IMR-90 (cell line): Measurements from ENCODE around the gene NRAS. TPM values are rescaled to one million over a fixed set of nuclear protein-coding genes. Genes with fewer than 3 reads are reported as not detected.

ENCODE experiments used
- ATAC-seq: fragments of 200-7000 bp; cut with Tn5 transposase; 2 replicates; pipeline ENCODE4 v1.9.1; 2020; ENCODE audit warnings: low read depth, mild to moderate bottlenecking, moderate library complexity
- BruUV-seq: library from RNA; stranded (reverse); fragments of 400-500 nt; replicated peaks from 2 replicates; lab custom pipeline; 2021; lab: Mats Ljungman, UMichigan
- CTCF ChIA-PET: fragments of 300-600 bp; formaldehyde crosslinking; extraction: SDS; loops from one replicate; lab custom pipeline; 2021; ENCODE audit warnings: antibody characterized with exemption; lab: Yijun Ruan, JAX
- POLR2A ChIA-PET: fragments of 300-600 bp; sonication (Branson Sonifier 250); formaldehyde crosslinking; loops from one replicate; lab custom pipeline; 2022; ENCODE audit warnings: antibody characterized with exemption; ENCODE audit not compliant: unreplicated experiment; lab: Charles Lee
- DNase-seq: peaks from one replicate; pipeline ENCODE4 v3.0.0; 2013
- H2AFZ ChIP-seq: replicated peaks from 2 replicates; pipeline ENCODE3; 2013; ENCODE audit warnings: low read length, mild to moderate bottlenecking; ENCODE audit not compliant: poor library complexity
- H2AK5ac ChIP-seq: 2 replicates; pipeline ENCODE4 v1.6.1; 2013; ENCODE audit warnings: low read depth, low read length, inconsistent platforms
- H2AK9ac ChIP-seq: replicated peaks from 2 replicates; pipeline ENCODE3; 2013; ENCODE audit warnings: mild to moderate bottlenecking, low read depth, low read length, moderate library complexity; ENCODE audit not compliant: poor library complexity
- H2BK120ac ChIP-seq: 2 replicates; pipeline ENCODE4 v1.6.1; 2013; ENCODE audit warnings: low read depth, low read length, inconsistent platforms
- H2BK15ac ChIP-seq: 3 replicates; pipeline ENCODE4 v1.6.1; 2013; ENCODE audit warnings: low read depth, low read length, inconsistent platforms
- H2BK20ac ChIP-seq: 2 replicates; pipeline ENCODE4 v1.6.1; 2013; ENCODE audit warnings: low read depth, mild to moderate bottlenecking, inconsistent platforms, low read length, moderate library complexity
- H2BK5ac ChIP-seq: 2 replicates; pipeline ENCODE4 v1.6.1; 2013; ENCODE audit warnings: mild to moderate bottlenecking, low read depth, low read length, inconsistent platforms; ENCODE audit not compliant: poor library complexity, severe bottlenecking
- H3K14ac ChIP-seq: replicated peaks from 2 replicates; pipeline ENCODE4 v1.6.1; 2013; ENCODE audit warnings: low read depth, low read length, inconsistent platforms
- H3K18ac ChIP-seq: 2 replicates; pipeline ENCODE4 v1.6.1; 2013; ENCODE audit warnings: low read depth, low read length, control low read depth
- H3K23ac ChIP-seq: 2 replicates; pipeline ENCODE4 v1.6.1; 2013; ENCODE audit warnings: low read depth, low read length, inconsistent platforms
- H3K27ac ChIP-seq: 2 replicates; pipeline ENCODE4 v1.5.1; 2013; ENCODE audit warnings: mild to moderate bottlenecking, control low read depth, low read length; ENCODE audit not compliant: insufficient read depth
- H3K27me3 ChIP-seq: 2 replicates; pipeline ENCODE4 v1.6.1; 2013; ENCODE audit warnings: low read length; ENCODE audit not compliant: control insufficient read depth, insufficient read depth
- H3K36me3 ChIP-seq: 2 replicates; pipeline ENCODE4 v1.6.1; 2013; ENCODE audit warnings: low read length, mixed read lengths; ENCODE audit not compliant: control insufficient read depth, insufficient read depth
- H3K4ac ChIP-seq: 2 replicates; pipeline ENCODE4 v1.6.1; 2013; ENCODE audit warnings: low read depth, low read length, inconsistent platforms
- H3K4me1 ChIP-seq: 2 replicates; pipeline ENCODE4 v1.6.1; 2013; ENCODE audit warnings: low read length, mixed read lengths; ENCODE audit not compliant: control insufficient read depth, insufficient read depth
- H3K4me2 ChIP-seq: 2 replicates; pipeline ENCODE4 v1.6.1; 2013; ENCODE audit warnings: low read depth, mild to moderate bottlenecking, control low read depth, low read length, moderate library complexity
- H3K4me3 ChIP-seq: 2 replicates; pipeline ENCODE4 v1.5.1; 2013; ENCODE audit warnings: low read depth, mild to moderate bottlenecking, control low read depth, low read length, moderate library complexity; ENCODE audit not compliant: insufficient read depth
- H3K56ac ChIP-seq: 2 replicates; pipeline ENCODE4 v1.6.1; 2013; ENCODE audit warnings: low read length, inconsistent platforms; ENCODE audit not compliant: insufficient read depth; ENCODE audit errors: extremely low read depth
- H3K79me1 ChIP-seq, 2 experiments: 2 replicates each; pipeline ENCODE4 v1.6.1; 2013; ENCODE audit warnings: low read length in 2 of 2, inconsistent platforms in 1 of 2, low read depth in 1 of 2
- H3K9ac ChIP-seq: 2 replicates; pipeline ENCODE4 v1.6.1; 2013; ENCODE audit warnings: low read depth, low read length, control low read depth
- H3K9me1 ChIP-seq: 2 replicates; pipeline ENCODE4 v1.6.1; 2013; ENCODE audit warnings: low read length, inconsistent platforms; ENCODE audit not compliant: insufficient read depth
- H3K9me3 ChIP-seq: 2 replicates; pipeline ENCODE4 v1.6.1; 2013; ENCODE audit warnings: low read length; ENCODE audit not compliant: control insufficient read depth, insufficient read depth
- H4K20me1 ChIP-seq: 2 replicates; pipeline ENCODE4 v1.6.1; 2013; ENCODE audit warnings: low read length, inconsistent platforms; ENCODE audit not compliant: insufficient read depth
- H4K5ac ChIP-seq: 2 replicates; pipeline ENCODE4 v1.6.1; 2013; ENCODE audit warnings: mild to moderate bottlenecking, low read depth, low read length, control low read depth
- H4K8ac ChIP-seq, 2 experiments: 2 replicates each; pipeline ENCODE4 v1.6.1; 2013; ENCODE audit warnings: low read depth in 2 of 2, low read length in 2 of 2, control low read depth in 1 of 2, inconsistent platforms in 1 of 2
- H4K91ac ChIP-seq: 2 replicates; pipeline ENCODE4 v1.6.1; 2013; ENCODE audit warnings: low read depth, low read length, inconsistent platforms; ENCODE audit not compliant: insufficient read depth
- BHLHE40 ChIP-seq: fragments of 150-350 bp; IDR thresholded peaks from 2 replicates; pipeline ENCODE4 v1.6.1; 2016; ENCODE audit warnings: mild to moderate bottlenecking, low read depth, low read length
- CEBPB ChIP-seq: IDR thresholded peaks from 2 replicates; pipeline ENCODE4 v1.6.1; 2012; ENCODE audit warnings: low read depth, low read length, improper control_type of control experiment
- FOS ChIP-seq: fragments of 150-350 bp; IDR thresholded peaks from 2 replicates; pipeline ENCODE4 v1.6.1; 2016; ENCODE audit warnings: low read depth, low read length
- MAFK ChIP-seq: IDR thresholded peaks from 2 replicates; pipeline ENCODE4 v1.6.1; 2012; ENCODE audit warnings: low read depth, low read length, improper control_type of control experiment
- MAZ ChIP-seq: IDR thresholded peaks from 2 replicates; pipeline ENCODE4 v1.6.1; 2012; ENCODE audit warnings: low read depth, mild to moderate bottlenecking, low read length, improper control_type of control experiment, moderate library complexity, borderline replicate concordance
- NFE2L2 ChIP-seq: fragments of 150-350 bp; IDR thresholded peaks from 2 replicates; pipeline ENCODE4 v1.6.1; 2016; ENCODE audit warnings: low read depth, mild to moderate bottlenecking, low read length
- POLR2A ChIP-seq: IDR thresholded peaks from 2 replicates; pipeline ENCODE4 v1.6.1; 2012; ENCODE audit warnings: mild to moderate bottlenecking, low read depth, low read length
- RAD21 ChIP-seq: IDR thresholded peaks from 2 replicates; pipeline ENCODE4 v1.6.1; 2012; ENCODE audit warnings: low read length, improper control_type of control experiment
- RCOR1 ChIP-seq: IDR thresholded peaks from 2 replicates; pipeline ENCODE4 v1.6.1; 2012; ENCODE audit warnings: mild to moderate bottlenecking, low read length, improper control_type of control experiment; ENCODE audit not compliant: insufficient replicate concordance
- RFX5 ChIP-seq: IDR thresholded peaks from 2 replicates; pipeline ENCODE4 v1.8.0; 2012; ENCODE audit warnings: low read depth, mild to moderate bottlenecking, low read length, moderate library complexity
- SMC3 ChIP-seq: fragments of 150-350 bp; IDR thresholded peaks from 2 replicates; pipeline ENCODE4 v1.6.1; 2016; ENCODE audit warnings: low read depth, mild to moderate bottlenecking, antibody characterized with exemption, low read length, moderate library complexity
- WGBS, 2 experiments: methylation state at CpG; one replicate each; pipeline versions ENCODE4 v1.1.5 to v1.1.7; 2013; ENCODE audit warnings: missing lambda C conversion rate in 2 of 2; ENCODE audit not compliant: insufficient read length in 1 of 2; ENCODE audit errors: extremely low coverage in 2 of 2; 5-methylcytosine and 5-hydroxymethylcytosine counted together
- dilution Hi-C: fragments of 300-500 bp; cut with HindIII; formaldehyde crosslinking; loops from one replicate; pipeline ENCODE4 v1.14.3; 2018; ENCODE audit warnings: low sequenced_read_pairs; ENCODE audit not compliant: unreplicated experiment
- in situ Hi-C: fragments of 300-500 bp; cut with MboI; formaldehyde crosslinking; loops from 3 replicates; pipeline ENCODE4 v1.14.3; 2019; ENCODE audit warnings: low sequenced_read_pairs, inconsistent platforms, mixed read lengths
- intact Hi-C: fragments of 100-400 bp; cut with micrococcal nuclease; formaldehyde crosslinking; loops from 2 replicates; pipeline ENCODE4 v1.10.0; 2022
- polyA plus RNA-seq, 3 experiments: library from polyadenylated mRNA; depleted of rRNA; stranded (reverse); fragments of >200 nt; gene quantifications; 2 replicates each; pipeline ENCODE4 v1.2.3, GENCODE V29; 2012; ENCODE audit warnings: low replicate concordance in 1 of 3
- total RNA-seq: library from RNA; depleted of rRNA; stranded (reverse); fragments of >200 nt; gene quantifications from 2 replicates; pipeline ENCODE4 v1.2.3, GENCODE V29; 2012
- TF ChIP-seq, protein P1 (sequence below): fragments of 150-350 bp; IDR thresholded peaks from 2 replicates; pipeline ENCODE4 v1.6.1; 2017; ENCODE audit warnings: mild to moderate bottlenecking, antibody characterized with exemption, low read length, low read depth
- TF ChIP-seq, protein P2 (sequence below): fragments of 150-350 bp; IDR thresholded peaks from 2 replicates; pipeline ENCODE4 v1.6.1; 2016; ENCODE audit warnings: low read depth, mild to moderate bottlenecking, low read length, moderate library complexity, borderline replicate concordance
- TF ChIP-seq, protein P3 (sequence below): conservative IDR thresholded peaks from 2 replicates; pipeline ENCODE4 v1.5.1; 2012; ENCODE audit warnings: mild to moderate bottlenecking, low read depth, low read length, improper control_type of control experiment

NRAS gene
- total and polyA plus RNA-seq, 2 of the 4 experiments (the other 2 are of a cell fraction) = 27.4 to 85.9 TPM

DNA sequence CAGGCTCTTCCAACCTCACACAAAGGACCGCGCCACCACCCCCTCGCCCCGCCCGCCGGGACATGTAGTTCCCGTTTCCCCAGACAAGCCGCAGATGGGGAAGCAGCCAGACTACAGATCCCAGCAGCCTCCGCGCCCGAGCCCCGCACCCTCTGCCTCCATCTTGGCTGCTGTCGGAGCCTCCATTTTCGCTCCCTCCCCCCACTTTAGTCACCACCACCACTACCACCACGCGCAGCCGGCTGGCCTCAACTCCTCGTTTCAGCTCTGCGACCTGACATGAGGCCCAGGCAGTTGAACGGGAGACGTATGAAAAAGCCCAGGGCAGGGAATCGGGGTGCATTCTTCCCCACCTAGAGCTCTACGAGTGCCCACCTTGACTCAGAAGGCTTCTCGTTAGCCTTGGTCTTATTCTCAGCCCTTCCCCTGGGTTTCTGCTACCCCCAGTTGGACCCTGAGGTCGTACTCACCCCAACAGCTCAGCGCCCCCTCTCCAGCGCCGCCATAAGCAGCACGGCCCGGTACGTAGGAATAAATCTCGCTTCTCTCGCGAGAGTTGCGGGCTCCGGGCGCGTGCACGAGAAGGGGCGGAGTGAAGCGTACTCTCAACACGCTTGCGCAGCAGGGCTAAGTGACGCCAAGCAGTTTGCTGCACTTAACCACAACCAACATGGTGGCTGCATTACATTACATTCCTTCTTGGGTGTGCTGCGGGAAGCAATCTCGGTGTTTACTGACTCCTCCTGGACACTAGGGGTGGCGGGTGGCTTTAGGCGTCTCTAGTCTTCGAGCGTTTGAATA lies 41.1 kb upstream of the NRAS start, which contains the start of gene CSDE1:
TSS of gene CSDE1 (minus strand) at position 530 of the 801 bp plus-strand sequence. CDS start 18,094 bp downstream, outside the sequence.
- Histone ChIP-seq H2BK5ac (peak within 1 kb of the TSS; percentile 86), H3K4me1 (peaks cover 2% of the 10 kb centered on the region; the same call in 1 of the 2 replicates), H2AFZ (peak within 1 kb of the TSS; percentile 89), H3K9me3 (no peaks in the 10 kb centered on the region), H3K4me3 (peak within 1 kb of the TSS; percentile 67), H3K4ac (peak within 1 kb of the TSS; percentile 96), H2AK5ac (peak within 1 kb of the TSS; percentile 94), H3K27me3 (no peaks in the 10 kb centered on the region), H3K18ac (peak within 1 kb of the TSS; percentile 74), H2AK9ac (peak within 1 kb of the TSS; percentile 95), H3K9ac (peak within 1 kb of the TSS; percentile 93), H3K27ac (peak within 1 kb of the TSS; percentile 89), H2BK15ac (no peak within 1 kb of the TSS), H3K36me3 (no peaks in the 10 kb centered on the region), H4K5ac (peak within 1 kb of the TSS; percentile 89), H3K9me1 (no peaks in the 10 kb centered on the region), H3K23ac (peak within 1 kb of the TSS; percentile 93), H2BK20ac (no peak within 1 kb of the TSS; the same call in 1 of the 2 replicates), H3K4me2 (peak within 1 kb of the TSS; percentile 86), H4K20me1 (peaks cover 51% of the 10 kb centered on the region), H3K79me1 (peaks cover 0 to 13% of the 10 kb centered on the region in 2 experiments; a peak in 2 of 4 replicates), H4K8ac (peak within 1 kb of the TSS; percentile 89 to 98), H3K56ac (peak within 1 kb of the TSS; percentile 98), H4K91ac (peak within 1 kb of the TSS; percentile 96), H3K14ac (peak within 1 kb of the TSS; percentile 99), H2BK120ac (peak within 1 kb of the TSS; percentile 71)
- ChIA-PET POLR2A (no interaction called here), CTCF (no interaction called here)
- in situ Hi-C loops = no loop called here
- dilution Hi-C loops = no loop called here
- BruUV-seq = no TSS peak
- DNase-seq (peak; percentile 99), ATAC-seq (peak; percentile 93)
- intact Hi-C loops = loop anchor here (1.0 to 5.0 kb wide), 3 partner anchors 23 to 780 kb away; partner anchors contain the start of genes NRAS, OLFML3 and SIKE1
- 0% methylated on average over 8 of the region's 50 CpGs; no CpG with 5 or more reads in 1 of the 2 experiments for WGBS, 2 experiments
- TF ChIP-seq RFX5 (no peak), MAFK (no peak), BHLHE40 (peak; percentile 83), NFE2L2 (no peak), SMC3 (no peak), MAZ (peak; percentile 80; the same call in 1 of the 2 replicates), RAD21 (peak; percentile 49), FOS (no peak), CEBPB (peak; percentile 56; the same call in 1 of the 2 replicates), RCOR1 (no peak), POLR2A (peak; percentile 98)
- TF ChIP-seq, protein P1, sequence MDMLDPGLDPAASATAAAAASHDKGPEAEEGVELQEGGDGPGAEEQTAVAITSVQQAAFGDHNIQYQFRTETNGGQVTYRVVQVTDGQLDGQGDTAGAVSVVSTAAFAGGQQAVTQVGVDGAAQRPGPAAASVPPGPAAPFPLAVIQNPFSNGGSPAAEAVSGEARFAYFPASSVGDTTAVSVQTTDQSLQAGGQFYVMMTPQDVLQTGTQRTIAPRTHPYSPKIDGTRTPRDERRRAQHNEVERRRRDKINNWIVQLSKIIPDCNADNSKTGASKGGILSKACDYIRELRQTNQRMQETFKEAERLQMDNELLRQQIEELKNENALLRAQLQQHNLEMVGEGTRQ = peak; percentile 27; the same call in 1 of the 2 replicates
- TF ChIP-seq, protein P2, sequence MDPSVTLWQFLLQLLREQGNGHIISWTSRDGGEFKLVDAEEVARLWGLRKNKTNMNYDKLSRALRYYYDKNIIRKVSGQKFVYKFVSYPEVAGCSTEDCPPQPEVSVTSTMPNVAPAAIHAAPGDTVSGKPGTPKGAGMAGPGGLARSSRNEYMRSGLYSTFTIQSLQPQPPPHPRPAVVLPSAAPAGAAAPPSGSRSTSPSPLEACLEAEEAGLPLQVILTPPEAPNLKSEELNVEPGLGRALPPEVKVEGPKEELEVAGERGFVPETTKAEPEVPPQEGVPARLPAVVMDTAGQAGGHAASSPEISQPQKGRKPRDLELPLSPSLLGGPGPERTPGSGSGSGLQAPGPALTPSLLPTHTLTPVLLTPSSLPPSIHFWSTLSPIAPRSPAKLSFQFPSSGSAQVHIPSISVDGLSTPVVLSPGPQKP = no peak
- TF ChIP-seq, protein P3, sequence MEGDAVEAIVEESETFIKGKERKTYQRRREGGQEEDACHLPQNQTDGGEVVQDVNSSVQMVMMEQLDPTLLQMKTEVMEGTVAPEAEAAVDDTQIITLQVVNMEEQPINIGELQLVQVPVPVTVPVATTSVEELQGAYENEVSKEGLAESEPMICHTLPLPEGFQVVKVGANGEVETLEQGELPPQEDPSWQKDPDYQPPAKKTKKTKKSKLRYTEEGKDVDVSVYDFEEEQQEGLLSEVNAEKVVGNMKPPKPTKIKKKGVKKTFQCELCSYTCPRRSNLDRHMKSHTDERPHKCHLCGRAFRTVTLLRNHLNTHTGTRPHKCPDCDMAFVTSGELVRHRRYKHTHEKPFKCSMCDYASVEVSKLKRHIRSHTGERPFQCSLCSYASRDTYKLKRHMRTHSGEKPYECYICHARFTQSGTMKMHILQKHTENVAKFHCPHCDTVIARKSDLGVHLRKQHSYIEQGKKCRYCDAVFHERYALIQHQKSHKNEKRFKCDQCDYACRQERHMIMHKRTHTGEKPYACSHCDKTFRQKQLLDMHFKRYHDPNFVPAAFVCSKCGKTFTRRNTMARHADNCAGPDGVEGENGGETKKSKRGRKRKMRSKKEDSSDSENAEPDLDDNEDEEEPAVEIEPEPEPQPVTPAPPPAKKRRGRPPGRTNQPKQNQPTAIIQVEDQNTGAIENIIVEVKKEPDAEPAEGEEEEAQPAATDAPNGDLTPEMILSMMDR = peak; percentile 49
